SK-N-SH treated with all-trans-retinoic acid at 6 μM for 48 hours (cell line): ENCODE measurements around the gene USP49.

Experiments
- ATAC-seq: fragments of 200-7000 bp; cut with Tn5 transposase; 3 replicates; pipeline ENCODE4 v1.9.1; 2020; ENCODE audit warnings: mild to moderate bottlenecking, moderate library complexity
- ARNTL ChIP-seq: fragments of 450-650 bp; formaldehyde crosslinking; IDR thresholded peaks from 2 replicates; pipeline ENCODE4 v1.5.0; 2020; ENCODE audit warnings: low read depth, mild to moderate bottlenecking, moderate library complexity, borderline replicate concordance
- BACH2 ChIP-seq: fragments of 250-450 bp; sonication (Bioruptor Pico); IDR thresholded peaks from 2 replicates; pipeline ENCODE4 v1.9.0; 2021; ENCODE audit warnings: mild to moderate bottlenecking, borderline replicate concordance
- CSDC2 ChIP-seq: fragments of 250-450 bp; sonication (Bioruptor Pico); IDR thresholded peaks from 2 replicates; pipeline ENCODE4 v1.5.0; 2020; ENCODE audit warnings: mild to moderate bottlenecking, moderate library complexity
- ESRRG ChIP-seq: fragments of 250-450 bp; sonication (Bioruptor Pico); IDR thresholded peaks from 2 replicates; pipeline ENCODE4 v1.6.1; 2021; ENCODE audit warnings: mild to moderate bottlenecking
- GLIS3 ChIP-seq: fragments of 250-450 bp; sonication (Bioruptor Pico); IDR thresholded peaks from 2 replicates; pipeline ENCODE4 v1.5.0; 2020; ENCODE audit warnings: mild to moderate bottlenecking, moderate library complexity
- ISL1 ChIP-seq: fragments of 250-450 bp; sonication (Bioruptor Pico); IDR thresholded peaks from 2 replicates; pipeline ENCODE4 v2.1.2; 2022; ENCODE audit warnings: mild to moderate bottlenecking, moderate library complexity
- OSR1 ChIP-seq: fragments of 250-450 bp; sonication (Bioruptor Pico); IDR thresholded peaks from 2 replicates; pipeline ENCODE4 v1.8.0; 2022; ENCODE audit warnings: moderate library complexity, mild to moderate bottlenecking, inconsistent platforms
- PPARA ChIP-seq: fragments of 250-450 bp; sonication (Bioruptor Pico); IDR thresholded peaks from 2 replicates; pipeline ENCODE4 v1.5.0; 2020; ENCODE audit warnings: mild to moderate bottlenecking, borderline replicate concordance
- RARB ChIP-seq: fragments of 250-450 bp; sonication (Bioruptor Pico); IDR thresholded peaks from 2 replicates; pipeline ENCODE4 v1.8.0; 2021; ENCODE audit warnings: mild to moderate bottlenecking, moderate library complexity
- SNAI2 ChIP-seq: fragments of 250-450 bp; sonication (Bioruptor Pico); IDR thresholded peaks from 2 replicates; pipeline ENCODE4 v1.5.0; 2020; ENCODE audit warnings: mild to moderate bottlenecking, moderate library complexity
- TCF4 ChIP-seq: fragments of 250-450 bp; sonication (Bioruptor Pico); IDR thresholded peaks from 2 replicates; pipeline ENCODE4 v1.8.0; 2021; ENCODE audit warnings: mild to moderate bottlenecking, moderate library complexity, borderline replicate concordance
- TOX ChIP-seq: fragments of 250-450 bp; sonication (Bioruptor Pico); IDR thresholded peaks from 2 replicates; pipeline ENCODE4 v1.8.0; 2021; ENCODE audit warnings: mild to moderate bottlenecking, moderate library complexity, borderline replicate concordance
- ZC3H10 ChIP-seq: fragments of 250-450 bp; sonication (Bioruptor Pico); IDR thresholded peaks from 2 replicates; pipeline ENCODE4 v1.5.1; 2021; ENCODE audit warnings: mild to moderate bottlenecking, moderate library complexity
- ZFP3 ChIP-seq: fragments of 250-450 bp; sonication (Bioruptor Pico); IDR thresholded peaks from 2 replicates; pipeline ENCODE4 v1.5.0; 2020; ENCODE audit warnings: mild to moderate bottlenecking, moderate library complexity
- ZNF70 ChIP-seq: fragments of 450-650 bp; formaldehyde crosslinking; IDR thresholded peaks from 2 replicates; pipeline ENCODE4 v1.5.0; 2020; ENCODE audit warnings: mild to moderate bottlenecking, moderate library complexity
- TF ChIP-seq, protein P1 (sequence below): fragments of 250-450 bp; sonication (Bioruptor Pico); IDR thresholded peaks from 2 replicates; pipeline ENCODE4 v1.5.1; 2020; ENCODE audit warnings: low read depth, mild to moderate bottlenecking, moderate library complexity
- TF ChIP-seq, protein P2 (sequence below): fragments of 250-450 bp; sonication (Bioruptor Pico); IDR thresholded peaks from 2 replicates; pipeline ENCODE4 v1.5.0; 2020; ENCODE audit warnings: mild to moderate bottlenecking, moderate library complexity
- TF ChIP-seq, protein P3 (sequence below): fragments of 250-450 bp; sonication (Bioruptor Pico); IDR thresholded peaks from 2 replicates; pipeline ENCODE4 v1.5.1; 2021; ENCODE audit warnings: mild to moderate bottlenecking, moderate library complexity
- TF ChIP-seq, protein P4 (sequence below): fragments of 250-450 bp; sonication (Bioruptor Pico); IDR thresholded peaks from 2 replicates; pipeline ENCODE4 v1.8.0; 2020; ENCODE audit warnings: mild to moderate bottlenecking, moderate library complexity, borderline replicate concordance

The USP49 gene

DNA sequence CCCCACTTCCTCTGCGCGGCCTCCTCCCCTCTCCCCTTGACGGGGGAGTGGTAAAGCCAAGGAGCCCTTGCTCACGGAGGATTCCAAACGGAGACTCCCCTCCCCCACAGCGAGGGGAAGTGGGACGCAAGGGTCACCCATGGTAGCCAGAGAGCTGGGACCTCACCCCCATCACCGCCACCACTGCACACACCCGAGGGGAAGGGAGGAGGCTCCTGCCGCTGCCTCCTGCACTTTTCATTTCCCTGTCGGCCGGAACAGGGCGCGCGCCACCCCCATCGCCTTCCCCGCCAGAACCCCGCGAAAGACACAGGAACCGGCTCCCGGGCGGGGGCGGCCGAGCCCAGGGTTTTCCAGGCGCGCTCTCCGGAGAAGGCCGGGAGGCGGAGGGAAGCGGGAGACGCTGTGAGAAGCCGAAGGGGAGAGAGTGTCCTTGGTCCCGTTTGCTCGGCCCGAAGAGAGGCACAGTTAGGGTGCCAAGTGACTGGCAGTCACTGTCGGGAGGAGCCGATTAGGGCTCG lies 45.6 kb upstream of the USP49 start (continued):
- no peak for TF ChIP-seq GLIS3

DNA sequence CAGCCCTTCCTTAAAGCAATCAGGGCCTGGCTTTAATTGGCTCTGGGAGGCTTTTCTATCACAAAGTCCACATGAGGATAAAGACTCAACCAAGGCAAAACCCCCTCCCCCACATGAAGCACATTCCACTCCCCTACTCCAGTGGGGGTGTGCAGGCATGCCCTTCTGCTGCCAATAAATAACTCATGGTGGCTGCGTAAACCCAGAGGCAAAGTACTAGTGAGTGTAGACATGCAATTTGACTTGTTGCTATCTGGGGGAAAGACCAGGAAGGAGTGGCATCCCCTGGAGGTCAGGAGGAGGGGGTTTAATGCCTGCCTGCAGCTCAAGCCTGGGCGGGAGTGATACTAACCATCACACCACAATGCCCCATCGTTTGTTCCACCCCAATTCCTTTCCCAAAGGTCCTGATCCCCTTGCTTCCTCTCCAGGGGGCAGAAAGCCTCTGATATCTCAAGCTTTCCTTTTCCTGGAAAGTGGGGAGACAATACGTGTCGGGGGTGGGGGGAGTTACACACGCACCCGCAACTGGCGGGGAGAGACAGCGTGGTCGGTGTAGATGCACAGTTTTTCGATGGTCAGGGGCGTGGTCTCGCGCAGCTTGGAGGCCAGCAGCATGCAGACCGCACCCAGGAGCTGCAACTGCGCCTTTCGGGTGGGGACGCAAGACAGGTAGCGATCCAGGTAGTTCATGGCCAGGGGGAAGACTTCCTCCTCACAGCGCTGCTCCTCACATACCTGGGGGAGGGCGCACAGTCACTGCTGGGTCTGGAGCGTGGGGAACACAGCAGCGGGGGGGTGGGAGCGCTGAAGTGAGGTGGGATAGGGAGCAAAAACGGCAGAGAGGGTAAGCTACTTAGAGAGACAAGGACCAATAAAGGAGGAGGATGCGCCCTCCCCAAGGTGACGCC lies 44.9 kb upstream of the USP49 start:
- TF ChIP-seq ZNF70 (CRISPR knock-in tag) (no peak), ZFP3 (CRISPR knock-in tag) (no peak), ZC3H10 (CRISPR knock-in tag) (no peak), ARNTL (CRISPR knock-in tag) (no peak), PPARA (CRISPR knock-in tag) (no peak), ESRRG (CRISPR knock-in tag) (no peak), CSDC2 (CRISPR knock-in tag) (no peak), RARB (CRISPR knock-in tag) (no peak), OSR1 (CRISPR knock-in tag) (no peak), SNAI2 (CRISPR knock-in tag) (no peak), TOX (CRISPR knock-in tag) (no peak), GLIS3 (no peak), ISL1 (CRISPR knock-in tag) (no peak), BACH2 (CRISPR knock-in tag) (no peak)
- TF ChIP-seq, protein P1, sequence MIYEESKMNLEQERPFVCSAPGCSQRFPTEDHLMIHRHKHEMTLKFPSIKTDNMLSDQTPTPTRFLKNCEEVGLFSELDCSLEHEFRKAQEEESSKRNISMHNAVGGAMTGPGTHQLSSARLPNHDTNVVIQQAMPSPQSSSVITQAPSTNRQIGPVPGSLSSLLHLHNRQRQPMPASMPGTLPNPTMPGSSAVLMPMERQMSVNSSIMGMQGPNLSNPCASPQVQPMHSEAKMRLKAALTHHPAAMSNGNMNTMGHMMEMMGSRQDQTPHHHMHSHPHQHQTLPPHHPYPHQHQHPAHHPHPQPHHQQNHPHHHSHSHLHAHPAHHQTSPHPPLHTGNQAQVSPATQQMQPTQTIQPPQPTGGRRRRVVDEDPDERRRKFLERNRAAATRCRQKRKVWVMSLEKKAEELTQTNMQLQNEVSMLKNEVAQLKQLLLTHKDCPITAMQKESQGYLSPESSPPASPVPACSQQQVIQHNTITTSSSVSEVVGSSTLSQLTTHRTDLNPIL (CRISPR knock-in tag), result no peak
- TF ChIP-seq, protein P2, sequence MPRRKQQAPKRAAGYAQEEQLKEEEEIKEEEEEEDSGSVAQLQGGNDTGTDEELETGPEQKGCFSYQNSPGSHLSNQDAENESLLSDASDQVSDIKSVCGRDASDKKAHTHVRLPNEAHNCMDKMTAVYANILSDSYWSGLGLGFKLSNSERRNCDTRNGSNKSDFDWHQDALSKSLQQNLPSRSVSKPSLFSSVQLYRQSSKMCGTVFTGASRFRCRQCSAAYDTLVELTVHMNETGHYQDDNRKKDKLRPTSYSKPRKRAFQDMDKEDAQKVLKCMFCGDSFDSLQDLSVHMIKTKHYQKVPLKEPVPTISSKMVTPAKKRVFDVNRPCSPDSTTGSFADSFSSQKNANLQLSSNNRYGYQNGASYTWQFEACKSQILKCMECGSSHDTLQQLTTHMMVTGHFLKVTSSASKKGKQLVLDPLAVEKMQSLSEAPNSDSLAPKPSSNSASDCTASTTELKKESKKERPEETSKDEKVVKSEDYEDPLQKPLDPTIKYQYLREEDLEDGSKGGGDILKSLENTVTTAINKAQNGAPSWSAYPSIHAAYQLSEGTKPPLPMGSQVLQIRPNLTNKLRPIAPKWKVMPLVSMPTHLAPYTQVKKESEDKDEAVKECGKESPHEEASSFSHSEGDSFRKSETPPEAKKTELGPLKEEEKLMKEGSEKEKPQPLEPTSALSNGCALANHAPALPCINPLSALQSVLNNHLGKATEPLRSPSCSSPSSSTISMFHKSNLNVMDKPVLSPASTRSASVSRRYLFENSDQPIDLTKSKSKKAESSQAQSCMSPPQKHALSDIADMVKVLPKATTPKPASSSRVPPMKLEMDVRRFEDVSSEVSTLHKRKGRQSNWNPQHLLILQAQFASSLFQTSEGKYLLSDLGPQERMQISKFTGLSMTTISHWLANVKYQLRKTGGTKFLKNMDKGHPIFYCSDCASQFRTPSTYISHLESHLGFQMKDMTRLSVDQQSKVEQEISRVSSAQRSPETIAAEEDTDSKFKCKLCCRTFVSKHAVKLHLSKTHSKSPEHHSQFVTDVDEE (CRISPR knock-in tag), result no peak
- ATAC-seq, result no peak

DNA sequence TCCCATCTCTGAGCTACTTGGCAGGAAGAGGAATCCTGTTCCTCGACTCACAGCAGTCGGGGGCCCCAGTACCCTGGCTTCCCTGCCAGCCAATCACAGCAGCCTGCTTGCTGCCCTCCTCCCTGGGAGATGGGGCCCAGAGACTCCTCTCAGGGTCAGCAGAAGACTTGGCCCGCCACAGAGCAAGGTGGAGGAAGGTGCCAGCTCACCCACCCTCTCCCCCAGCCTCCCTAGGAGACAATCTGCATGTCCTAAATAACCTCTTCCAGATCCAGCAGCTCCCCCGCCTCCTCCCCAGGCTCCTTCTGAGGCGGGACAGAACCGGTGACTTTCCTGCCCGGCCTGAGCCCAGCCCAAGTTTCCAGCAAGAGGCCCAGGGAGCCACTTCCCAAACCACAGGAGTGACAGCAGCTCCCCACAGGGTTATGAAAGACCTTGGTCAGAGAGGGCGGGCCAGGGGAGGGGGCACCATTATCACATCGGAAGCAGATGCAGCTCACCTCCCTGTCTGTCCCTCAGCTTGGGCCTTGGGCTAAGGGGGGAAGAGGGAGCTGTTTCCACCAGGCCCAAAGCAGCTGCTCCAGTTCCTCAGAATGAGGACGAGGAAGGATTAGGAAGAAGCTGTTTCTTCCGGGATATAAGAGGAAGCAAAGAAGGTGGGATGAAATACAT lies 44.1 kb upstream of the USP49 start:
- no peak for ATAC-seq
- no peak for TF ChIP-seq ISL1 (CRISPR knock-in tag)
- no peak for TF ChIP-seq CSDC2 (CRISPR knock-in tag)
- TF ChIP-seq TCF4 (CRISPR knock-in tag), result no peak
- TF ChIP-seq, protein P3, sequence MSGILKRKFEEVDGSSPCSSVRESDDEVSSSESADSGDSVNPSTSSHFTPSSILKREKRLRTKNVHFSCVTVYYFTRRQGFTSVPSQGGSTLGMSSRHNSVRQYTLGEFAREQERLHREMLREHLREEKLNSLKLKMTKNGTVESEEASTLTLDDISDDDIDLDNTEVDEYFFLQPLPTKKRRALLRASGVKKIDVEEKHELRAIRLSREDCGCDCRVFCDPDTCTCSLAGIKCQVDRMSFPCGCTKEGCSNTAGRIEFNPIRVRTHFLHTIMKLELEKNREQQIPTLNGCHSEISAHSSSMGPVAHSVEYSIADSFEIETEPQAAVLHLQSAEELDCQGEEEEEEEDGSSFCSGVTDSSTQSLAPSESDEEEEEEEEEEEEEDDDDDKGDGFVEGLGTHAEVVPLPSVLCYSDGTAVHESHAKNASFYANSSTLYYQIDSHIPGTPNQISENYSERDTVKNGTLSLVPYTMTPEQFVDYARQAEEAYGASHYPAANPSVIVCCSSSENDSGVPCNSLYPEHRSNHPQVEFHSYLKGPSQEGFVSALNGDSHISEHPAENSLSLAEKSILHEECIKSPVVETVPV (CRISPR knock-in tag), result no peak
- no peak for TF ChIP-seq ESRRG (CRISPR knock-in tag)
- TF ChIP-seq OSR1 (CRISPR knock-in tag), result no peak
- TF ChIP-seq ZC3H10 (CRISPR knock-in tag), result no peak
- TF ChIP-seq, protein P1 (CRISPR knock-in tag), result no peak
- TF ChIP-seq TOX (CRISPR knock-in tag), result no peak
- no peak for TF ChIP-seq ARNTL (CRISPR knock-in tag)
- no peak for TF ChIP-seq PPARA (CRISPR knock-in tag)
- TF ChIP-seq, protein P4, sequence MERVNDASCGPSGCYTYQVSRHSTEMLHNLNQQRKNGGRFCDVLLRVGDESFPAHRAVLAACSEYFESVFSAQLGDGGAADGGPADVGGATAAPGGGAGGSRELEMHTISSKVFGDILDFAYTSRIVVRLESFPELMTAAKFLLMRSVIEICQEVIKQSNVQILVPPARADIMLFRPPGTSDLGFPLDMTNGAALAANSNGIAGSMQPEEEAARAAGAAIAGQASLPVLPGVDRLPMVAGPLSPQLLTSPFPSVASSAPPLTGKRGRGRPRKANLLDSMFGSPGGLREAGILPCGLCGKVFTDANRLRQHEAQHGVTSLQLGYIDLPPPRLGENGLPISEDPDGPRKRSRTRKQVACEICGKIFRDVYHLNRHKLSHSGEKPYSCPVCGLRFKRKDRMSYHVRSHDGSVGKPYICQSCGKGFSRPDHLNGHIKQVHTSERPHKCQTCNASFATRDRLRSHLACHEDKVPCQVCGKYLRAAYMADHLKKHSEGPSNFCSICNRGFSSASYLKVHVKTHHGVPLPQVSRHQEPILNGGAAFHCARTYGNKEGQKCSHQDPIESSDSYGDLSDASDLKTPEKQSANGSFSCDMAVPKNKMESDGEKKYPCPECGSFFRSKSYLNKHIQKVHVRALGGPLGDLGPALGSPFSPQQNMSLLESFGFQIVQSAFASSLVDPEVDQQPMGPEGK (CRISPR knock-in tag), result no peak
